Parathyroid adenoma (tissue), 2 donors: ENCODE measurements around the gene MSRB2.

ENCODE experiments used
- H2AFZ ChIP-seq: fragments of 300-600 bp; sonication (generic); one replicate; pipeline ENCODE4 v1.7.0; 2017; ENCODE audit warnings: antibody characterized with exemption, mild to moderate bottlenecking
- H3K27ac ChIP-seq: fragments of 300-600 bp; sonication (generic); one replicate; pipeline ENCODE4 v1.7.0; 2017
- H3K27me3 ChIP-seq: fragments of 300-600 bp; sonication (generic); one replicate; pipeline ENCODE4 v1.7.0; 2017; ENCODE audit warnings: low read length; ENCODE audit not compliant: control insufficient read depth, insufficient read depth
- H3K36me3 ChIP-seq: fragments of 300-600 bp; sonication (generic); one replicate; pipeline ENCODE4 v1.7.0; 2017; ENCODE audit warnings: low read length; ENCODE audit not compliant: control insufficient read depth, insufficient read depth
- H3K4me1 ChIP-seq: fragments of 300-600 bp; sonication (generic); one replicate; pipeline ENCODE4 v1.7.0; 2017; ENCODE audit warnings: control low read depth
- H3K4me2 ChIP-seq: fragments of 300-600 bp; sonication (generic); one replicate; pipeline ENCODE4 v1.7.0; 2017; ENCODE audit warnings: low read length
- H3K4me3 ChIP-seq: fragments of 300-600 bp; sonication (generic); one replicate; pipeline ENCODE4 v1.7.0; 2017; ENCODE audit warnings: low read depth, low read length
- H3K79me2 ChIP-seq: fragments of 300-600 bp; sonication (generic); one replicate; pipeline ENCODE4 v1.7.0; 2017; ENCODE audit warnings: control low read depth
- H3K9ac ChIP-seq: fragments of 300-600 bp; sonication (generic); one replicate; pipeline ENCODE4 v1.7.0; 2017; ENCODE audit warnings: mild to moderate bottlenecking
- H3K9me3 ChIP-seq: fragments of 300-600 bp; sonication (generic); one replicate; pipeline ENCODE4 v1.7.0; 2017; ENCODE audit warnings: low read length; ENCODE audit not compliant: control insufficient read depth
- TF ChIP-seq, protein P1 (sequence below): fragments of 300-600 bp; sonication (generic); IDR thresholded peaks from one replicate; pipeline ENCODE4 v1.7.0; 2017; ENCODE audit warnings: antibody characterized with exemption, mild to moderate bottlenecking
- donor health status: primary hyperparathyroidism.

The MSRB2 gene

DNA sequence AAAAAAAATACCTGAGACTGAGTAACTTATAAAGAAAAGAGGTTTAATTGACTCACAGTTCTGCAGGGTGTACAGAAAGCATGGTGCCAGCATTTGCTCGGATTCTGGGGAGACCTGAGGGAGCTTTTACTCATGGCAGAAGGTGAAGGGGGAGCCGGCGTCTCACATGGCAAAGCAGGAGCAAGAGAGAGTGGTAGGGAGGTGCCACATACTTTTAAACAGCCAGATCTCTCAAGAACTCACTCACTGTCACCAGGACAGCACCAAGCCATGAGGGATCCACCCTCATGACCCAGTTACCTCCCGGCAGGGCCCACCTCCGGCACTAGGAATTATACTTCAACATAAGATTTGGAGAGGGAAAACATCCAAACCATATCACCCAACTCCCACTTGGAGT lies 25.8 kb downstream of the MSRB2 start:
- TF ChIP-seq, protein P1, sequence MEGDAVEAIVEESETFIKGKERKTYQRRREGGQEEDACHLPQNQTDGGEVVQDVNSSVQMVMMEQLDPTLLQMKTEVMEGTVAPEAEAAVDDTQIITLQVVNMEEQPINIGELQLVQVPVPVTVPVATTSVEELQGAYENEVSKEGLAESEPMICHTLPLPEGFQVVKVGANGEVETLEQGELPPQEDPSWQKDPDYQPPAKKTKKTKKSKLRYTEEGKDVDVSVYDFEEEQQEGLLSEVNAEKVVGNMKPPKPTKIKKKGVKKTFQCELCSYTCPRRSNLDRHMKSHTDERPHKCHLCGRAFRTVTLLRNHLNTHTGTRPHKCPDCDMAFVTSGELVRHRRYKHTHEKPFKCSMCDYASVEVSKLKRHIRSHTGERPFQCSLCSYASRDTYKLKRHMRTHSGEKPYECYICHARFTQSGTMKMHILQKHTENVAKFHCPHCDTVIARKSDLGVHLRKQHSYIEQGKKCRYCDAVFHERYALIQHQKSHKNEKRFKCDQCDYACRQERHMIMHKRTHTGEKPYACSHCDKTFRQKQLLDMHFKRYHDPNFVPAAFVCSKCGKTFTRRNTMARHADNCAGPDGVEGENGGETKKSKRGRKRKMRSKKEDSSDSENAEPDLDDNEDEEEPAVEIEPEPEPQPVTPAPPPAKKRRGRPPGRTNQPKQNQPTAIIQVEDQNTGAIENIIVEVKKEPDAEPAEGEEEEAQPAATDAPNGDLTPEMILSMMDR, result no peak
- no peaks in the 10 kb centered on the region for H3K36me3 ChIP-seq
- no peak overlapping the region for H2AFZ ChIP-seq
- H3K27ac ChIP-seq, result no peak overlapping the region
- no peaks in the 10 kb centered on the region for H3K79me2 ChIP-seq
- no peak overlapping the region for H3K9ac ChIP-seq
- no peak overlapping the region for H3K4me3 ChIP-seq
- H3K9me3 ChIP-seq, result no peaks in the 10 kb centered on the region
- H3K4me2 ChIP-seq, result no peak overlapping the region
- no peaks in the 10 kb centered on the region for H3K27me3 ChIP-seq
- no peaks in the 10 kb centered on the region for H3K4me1 ChIP-seq

DNA sequence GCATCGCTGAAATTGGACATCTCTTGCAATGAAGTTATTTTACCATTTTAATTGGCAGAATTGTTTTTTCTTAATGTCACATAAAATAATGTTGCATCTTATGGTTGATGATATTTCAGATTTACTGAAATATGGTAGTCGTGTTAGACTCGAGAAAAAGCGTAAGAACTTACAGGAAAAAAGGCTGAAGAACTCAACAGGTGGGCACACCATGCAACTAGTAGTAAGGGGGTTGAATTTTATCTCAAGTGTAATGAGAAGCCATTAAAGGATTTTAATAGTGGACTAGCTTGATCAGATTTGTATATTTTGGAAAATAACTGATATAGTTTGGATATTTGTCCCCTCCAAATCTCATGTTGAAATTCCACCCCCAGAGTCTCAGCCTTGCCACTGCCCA lies 41.1 kb downstream of the MSRB2 start:
- Histone ChIP-seq H3K27me3 (no peaks in the 10 kb centered on the region), H3K36me3 (no peaks in the 10 kb centered on the region), H3K9ac (no peak overlapping the region), H3K79me2 (no peaks in the 10 kb centered on the region), H3K4me1 (no peaks in the 10 kb centered on the region), H3K9me3 (no peaks in the 10 kb centered on the region), H3K4me3 (no peak overlapping the region), H2AFZ (no peak overlapping the region), H3K4me2 (no peak overlapping the region), H3K27ac (no peak overlapping the region)
- TF ChIP-seq, protein P1, result no peak

DNA sequence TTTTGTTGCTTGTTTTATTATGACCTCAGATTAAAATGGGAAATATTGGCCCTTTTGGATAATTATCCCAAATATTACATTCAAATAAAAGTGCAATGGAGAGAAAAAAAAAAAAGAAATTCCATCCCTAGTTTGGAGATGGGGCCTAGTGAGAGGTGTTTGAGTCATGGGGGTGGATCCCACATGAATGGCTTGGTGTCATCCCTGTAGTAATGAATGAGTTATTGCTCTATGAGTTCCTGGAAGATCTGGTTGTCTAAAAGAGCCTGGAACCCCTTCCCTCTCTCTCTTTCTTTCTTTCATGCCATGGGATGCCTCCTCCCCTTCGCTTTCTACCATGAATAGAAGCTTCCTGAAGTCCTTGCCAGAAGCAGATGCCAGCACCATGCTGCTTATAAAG lies 44.3 kb downstream of the MSRB2 start:
- Histone ChIP-seq H3K79me2 (no peaks in the 10 kb centered on the region), H3K27ac (no peak overlapping the region), H3K27me3 (no peaks in the 10 kb centered on the region), H3K4me3 (no peak overlapping the region), H2AFZ (no peak overlapping the region), H3K4me1 (no peaks in the 10 kb centered on the region), H3K36me3 (no peaks in the 10 kb centered on the region), H3K9ac (no peak overlapping the region), H3K9me3 (no peaks in the 10 kb centered on the region), H3K4me2 (no peak overlapping the region)
- TF ChIP-seq, protein P1, result no peak

DNA sequence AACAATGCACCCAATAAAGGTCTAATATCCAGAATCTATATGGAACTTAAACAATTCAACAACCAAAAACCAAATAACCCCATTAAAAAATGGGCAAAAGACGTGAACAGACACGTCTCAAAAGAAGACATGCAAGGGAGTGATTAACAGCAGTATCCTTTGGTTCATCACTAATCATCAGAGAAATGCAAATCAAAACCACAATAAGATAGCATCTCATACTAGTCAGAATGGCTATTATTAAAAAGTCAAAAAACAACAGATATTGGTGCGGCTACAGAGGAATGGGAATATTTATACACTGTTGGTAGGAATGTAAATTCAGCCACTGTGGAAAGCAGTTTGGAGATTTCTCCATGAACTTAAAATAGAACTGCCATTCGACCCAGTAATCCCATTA lies 46.6 kb downstream of the MSRB2 start:
- H3K27ac ChIP-seq, result no peak overlapping the region
- H3K79me2 ChIP-seq, result no peaks in the 10 kb centered on the region
- H3K4me2 ChIP-seq, result no peak overlapping the region
- H3K4me1 ChIP-seq, result no peaks in the 10 kb centered on the region
- no peaks in the 10 kb centered on the region for H3K9me3 ChIP-seq
- no peak overlapping the region for H3K9ac ChIP-seq
- TF ChIP-seq, protein P1, result no peak
- no peaks in the 10 kb centered on the region for H3K36me3 ChIP-seq
- H2AFZ ChIP-seq, result no peak overlapping the region
- H3K4me3 ChIP-seq, result no peak overlapping the region
- no peaks in the 10 kb centered on the region for H3K27me3 ChIP-seq

DNA sequence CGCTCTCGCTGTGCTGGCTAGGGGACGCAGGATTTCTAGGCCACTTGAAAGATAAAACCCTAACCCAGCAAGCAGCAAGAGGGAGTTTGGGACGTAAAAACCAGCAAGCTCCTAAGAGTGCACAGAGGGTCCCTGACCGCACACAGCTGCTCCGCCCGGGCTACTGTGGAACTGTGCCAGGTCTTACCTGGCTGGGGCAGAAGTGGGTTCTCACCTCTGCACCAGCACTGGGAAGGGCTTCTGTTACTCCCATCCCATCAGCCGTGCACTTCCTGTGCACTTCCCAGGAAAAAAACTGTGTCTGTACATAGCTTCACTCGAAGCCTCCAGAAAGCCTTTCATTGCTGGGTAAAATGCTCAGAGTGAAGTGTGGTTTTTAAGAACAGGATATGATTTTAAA lies 50.9 kb downstream of the MSRB2 start:
- Histone ChIP-seq H3K9ac (no peak overlapping the region), H3K79me2 (no peaks in the 10 kb centered on the region), H3K4me2 (no peak overlapping the region), H3K27ac (no peak overlapping the region), H3K36me3 (no peaks in the 10 kb centered on the region), H3K27me3 (no peaks in the 10 kb centered on the region), H2AFZ (no peak overlapping the region), H3K4me1 (no peaks in the 10 kb centered on the region), H3K4me3 (no peak overlapping the region), H3K9me3 (no peaks in the 10 kb centered on the region)
- TF ChIP-seq, protein P1, result no peak
